ENCODE results near the gene TMEM150C. TPM values are rescaled to one million over a fixed set of nuclear protein-coding genes. Genes with fewer than 3 reads are reported as not detected.

TMEM150C gene
- polyA plus RNA-seq, 1 donor: 3.9 TPM

GRCh38 chr4:82495666-82496065, 66.1 kb downstream of the TMEM150C start:
- Histone ChIP-seq H3K27me3 (ENCODE audit: control insufficient read depth, insufficient read depth, low read length) (no peaks in the 10 kb centered on the region), H3K4me1 (ENCODE audit: control insufficient read depth, insufficient read depth, low read length) (no peaks in the 10 kb centered on the region), H3K27ac (ENCODE audit: low read length) (no peak overlapping the region), H3K4me3 (ENCODE audit: low read length) (no peak overlapping the region), H3K36me3 (ENCODE audit: control insufficient read depth, insufficient read depth, low read length) (no peaks in the 10 kb centered on the region), H3K9me3 (ENCODE audit: control insufficient read depth, low read depth, low read length) (no peaks in the 10 kb centered on the region)
- no peak for DNase-seq
- WGBS (ENCODE audit: insufficient coverage, low lambda C conversion rate): 100% methylated on average over 3 of the region's 4 CpGs

DNA sequence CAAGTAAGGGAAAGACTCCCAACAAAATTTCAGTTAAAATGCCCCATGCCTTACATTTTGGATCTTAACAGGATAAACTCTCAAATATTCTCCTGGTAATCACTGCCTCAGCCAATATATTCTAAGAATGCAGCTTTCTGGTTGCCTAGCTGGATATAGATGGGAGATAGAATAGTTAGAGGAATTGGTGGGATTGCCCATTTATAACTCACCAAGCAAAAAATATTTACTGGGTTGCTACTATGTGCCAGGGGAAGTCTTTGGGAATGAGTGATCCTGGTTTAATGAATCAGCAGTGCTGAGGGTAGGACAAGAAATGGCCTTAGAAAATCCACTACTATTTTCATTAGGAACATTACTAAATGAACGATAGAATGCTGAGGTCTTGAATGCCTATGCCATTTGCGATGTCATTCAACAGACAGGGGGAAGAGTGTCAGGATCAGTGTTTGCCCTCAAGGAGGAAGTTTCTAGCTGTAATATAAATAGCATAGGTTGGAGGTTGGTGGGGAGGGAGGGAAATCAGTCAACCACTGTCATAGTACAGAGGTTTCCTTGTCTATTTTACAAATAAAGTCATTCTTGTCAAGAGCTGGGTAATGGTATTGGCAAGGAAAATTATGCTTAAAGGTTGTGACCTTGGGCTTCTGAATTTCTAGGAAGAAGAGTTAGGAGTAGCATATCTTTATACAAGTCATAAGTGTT, 67.9 kb downstream of the TMEM150C start:
- no peak overlapping the region for H3K27ac ChIP-seq (ENCODE audit: low read length)

GRCh38 chr4:82491251-82491960, 70.4 kb downstream of the TMEM150C start:
- 80% methylated on average over 2 of the region's 10 CpGs for WGBS (ENCODE audit: insufficient coverage, low lambda C conversion rate)
- Histone ChIP-seq H3K27ac (ENCODE audit: low read length) (no peak overlapping the region), H3K4me1 (ENCODE audit: control insufficient read depth, insufficient read depth, low read length) (no peaks in the 10 kb centered on the region), H3K4me3 (ENCODE audit: low read length) (no peak overlapping the region), H3K27me3 (ENCODE audit: control insufficient read depth, insufficient read depth, low read length) (no peaks in the 10 kb centered on the region), H3K36me3 (ENCODE audit: control insufficient read depth, insufficient read depth, low read length) (no peaks in the 10 kb centered on the region), H3K9me3 (ENCODE audit: control insufficient read depth, low read depth, low read length) (no peaks in the 10 kb centered on the region)
- DNase-seq: no peak

More for the DNA sequence above, 67.9 kb downstream of the TMEM150C start:
- no peak for DNase-seq
- Histone ChIP-seq H3K4me3 (ENCODE audit: low read length) (no peak overlapping the region), H3K27me3 (ENCODE audit: control insufficient read depth, insufficient read depth, low read length) (no peaks in the 10 kb centered on the region), H3K9me3 (ENCODE audit: control insufficient read depth, low read depth, low read length) (no peaks in the 10 kb centered on the region), H3K36me3 (ENCODE audit: control insufficient read depth, insufficient read depth, low read length) (no peaks in the 10 kb centered on the region), H3K4me1 (ENCODE audit: control insufficient read depth, insufficient read depth, low read length) (no peaks in the 10 kb centered on the region)
- WGBS (ENCODE audit: insufficient coverage, low lambda C conversion rate): no CpG with 5 or more reads among the region's 2 CpGs

DNA sequence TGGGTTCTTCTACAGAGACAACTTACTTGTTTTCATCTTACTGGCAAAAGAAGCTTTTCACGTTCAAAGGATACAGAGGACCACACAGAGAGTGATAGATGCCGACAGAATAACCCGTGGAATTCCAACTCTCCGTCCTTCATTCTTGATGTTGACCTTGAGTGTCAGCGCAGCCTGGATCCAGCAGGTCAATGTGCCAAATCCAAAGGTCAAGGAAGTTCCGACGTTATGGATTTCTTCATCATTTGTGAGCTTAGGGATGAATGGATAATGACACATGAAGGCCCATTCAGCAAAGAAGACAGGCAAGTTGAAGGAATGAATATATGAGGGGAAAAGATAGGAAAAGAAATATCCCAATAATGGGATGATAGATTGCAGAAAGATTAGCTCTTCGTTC, 71.8 kb downstream of the TMEM150C start:
- Histone ChIP-seq H3K27ac (ENCODE audit: low read length) (no peak overlapping the region), H3K27me3 (ENCODE audit: control insufficient read depth, insufficient read depth, low read length) (no peaks in the 10 kb centered on the region), H3K4me3 (ENCODE audit: low read length) (no peak overlapping the region), H3K4me1 (ENCODE audit: control insufficient read depth, insufficient read depth, low read length) (no peaks in the 10 kb centered on the region), H3K9me3 (ENCODE audit: control insufficient read depth, low read depth, low read length) (no peaks in the 10 kb centered on the region), H3K36me3 (ENCODE audit: control insufficient read depth, insufficient read depth, low read length) (no peaks in the 10 kb centered on the region)
- DNase-seq: no peak
- 100% methylated on average over 1 of the region's 8 CpGs for WGBS (ENCODE audit: insufficient coverage, low lambda C conversion rate)

DNA sequence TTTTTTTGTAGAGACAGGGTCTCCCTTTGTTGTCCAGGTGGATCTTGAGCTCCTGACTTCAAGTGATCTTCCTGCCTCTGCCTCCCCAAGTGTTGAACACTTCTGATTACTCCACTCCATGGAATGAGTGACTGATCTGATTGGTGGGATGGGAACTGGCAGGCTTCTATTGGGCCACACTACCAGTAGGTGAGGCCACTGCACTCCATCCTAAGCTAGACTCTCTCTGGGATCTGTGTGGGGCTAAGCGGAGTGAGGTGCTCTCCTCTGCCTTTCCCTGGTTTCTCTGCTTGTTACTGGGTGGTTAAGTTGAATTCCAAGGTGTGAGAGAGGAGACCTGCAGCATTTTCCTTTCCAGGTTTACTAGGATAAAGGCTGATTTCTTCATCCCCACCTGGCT, 72.7 kb downstream of the TMEM150C start:
- no peaks in the 10 kb centered on the region for H3K27me3 ChIP-seq (ENCODE audit: control insufficient read depth, insufficient read depth, low read length)
- WGBS (ENCODE audit: insufficient coverage, low lambda C conversion rate): no CpG with 5 or more reads among the region's 1 CpG
- H3K4me3 ChIP-seq (ENCODE audit: low read length): no peak overlapping the region
- no peak overlapping the region for H3K27ac ChIP-seq (ENCODE audit: low read length)
- no peaks in the 10 kb centered on the region for H3K4me1 ChIP-seq (ENCODE audit: control insufficient read depth, insufficient read depth, low read length)
- no peaks in the 10 kb centered on the region for H3K9me3 ChIP-seq (ENCODE audit: control insufficient read depth, low read depth, low read length)
- no peaks in the 10 kb centered on the region for H3K36me3 ChIP-seq (ENCODE audit: control insufficient read depth, insufficient read depth, low read length)
- no peak for DNase-seq

DNA sequence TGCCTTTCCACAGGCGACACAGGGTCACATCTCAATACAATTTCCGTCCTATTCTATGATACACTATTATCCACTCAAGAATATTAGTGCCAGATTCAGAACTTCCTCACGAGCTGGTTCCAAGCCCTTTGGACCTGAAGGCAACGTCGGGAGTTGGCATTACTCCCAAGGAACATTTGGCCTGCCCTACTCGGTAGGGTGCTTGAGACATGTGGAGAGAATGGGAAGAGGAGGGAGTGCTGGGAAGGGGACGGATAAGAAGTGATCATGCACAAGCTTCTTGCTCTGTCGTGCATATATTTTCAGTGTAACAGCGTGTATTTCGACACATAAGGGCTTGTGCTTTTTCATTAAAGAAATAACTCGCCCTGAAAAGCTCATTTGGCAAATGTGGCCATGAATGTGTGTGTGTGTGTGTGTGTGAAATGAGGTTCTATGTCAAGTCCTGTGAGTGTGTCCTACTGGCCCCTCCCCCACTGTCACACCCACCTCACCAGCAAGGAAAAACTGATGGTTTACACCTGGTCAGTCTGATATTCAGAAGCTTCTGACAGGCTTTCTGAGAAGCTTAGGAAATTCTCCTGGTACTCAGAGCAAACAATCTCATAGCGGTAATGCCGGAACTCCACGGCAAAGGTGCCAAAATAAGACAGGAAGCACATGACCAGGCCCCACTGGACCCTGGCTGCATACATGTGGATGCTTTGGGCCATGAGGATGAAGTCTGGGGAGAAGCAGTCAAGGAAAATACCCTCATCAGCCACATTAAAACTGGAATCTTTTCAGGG, 76.6 kb downstream of the TMEM150C start:
- H3K27ac ChIP-seq (ENCODE audit: low read length): no peak overlapping the region
- H3K9me3 ChIP-seq (ENCODE audit: control insufficient read depth, low read depth, low read length): no peaks in the 10 kb centered on the region
- WGBS (ENCODE audit: insufficient coverage, low lambda C conversion rate): no CpG with 5 or more reads among the region's 14 CpGs
- DNase-seq: no peak
- no peaks in the 10 kb centered on the region for H3K27me3 ChIP-seq (ENCODE audit: control insufficient read depth, insufficient read depth, low read length)
- H3K4me1 ChIP-seq (ENCODE audit: control insufficient read depth, insufficient read depth, low read length): peaks cover 2% of the 10 kb centered on the region
- no peaks in the 10 kb centered on the region for H3K36me3 ChIP-seq (ENCODE audit: control insufficient read depth, insufficient read depth, low read length)
- no peak overlapping the region for H3K4me3 ChIP-seq (ENCODE audit: low read length)

DNA sequence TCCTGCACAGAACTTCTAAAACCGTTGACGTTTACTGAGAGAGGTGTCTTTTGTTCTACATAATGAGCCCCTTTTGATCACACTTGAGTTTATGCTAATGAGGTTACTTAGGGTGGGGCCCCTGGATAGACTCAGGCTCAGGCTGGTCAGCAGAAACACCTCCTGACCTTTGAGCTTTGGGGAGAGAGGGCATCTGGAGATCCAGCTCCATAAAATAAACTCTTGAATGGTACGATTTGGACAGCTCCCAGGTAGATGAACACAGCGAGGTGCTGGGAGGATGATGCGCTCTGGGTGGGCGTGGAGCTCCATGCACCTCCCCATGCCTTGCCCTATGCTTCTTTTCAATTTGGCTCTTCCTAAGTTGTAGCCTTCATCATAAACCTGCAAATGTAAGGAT, 79.4 kb downstream of the TMEM150C start:
- H3K36me3 ChIP-seq (ENCODE audit: control insufficient read depth, insufficient read depth, low read length): no peaks in the 10 kb centered on the region
- no peak overlapping the region for H3K4me3 ChIP-seq (ENCODE audit: low read length)
- no peak overlapping the region for H3K27ac ChIP-seq (ENCODE audit: low read length)
- H3K4me1 ChIP-seq (ENCODE audit: control insufficient read depth, insufficient read depth, low read length): peaks cover 8% of the 10 kb centered on the region
- H3K27me3 ChIP-seq (ENCODE audit: control insufficient read depth, insufficient read depth, low read length): no peaks in the 10 kb centered on the region
- H3K9me3 ChIP-seq (ENCODE audit: control insufficient read depth, low read depth, low read length): no peaks in the 10 kb centered on the region
- WGBS (ENCODE audit: insufficient coverage, low lambda C conversion rate): no CpG with 5 or more reads among the region's 6 CpGs
- peak in 1 of 2 donors; percentile 26 for DNase-seq

- no peak for DNase-seq
- Histone ChIP-seq H3K4me3 (ENCODE audit: low read length) (no peak overlapping the region), H3K27me3 (ENCODE audit: control insufficient read depth, insufficient read depth, low read length) (no peaks in the 10 kb centered on the region), H3K4me1 (ENCODE audit: control insufficient read depth, insufficient read depth, low read length) (peaks cover 8% of the 10 kb centered on the region), H3K36me3 (ENCODE audit: control insufficient read depth, insufficient read depth, low read length) (no peaks in the 10 kb centered on the region), H3K9me3 (ENCODE audit: control insufficient read depth, low read depth, low read length) (no peaks in the 10 kb centered on the region), H3K27ac (ENCODE audit: low read length) (no peak overlapping the region)
- WGBS (ENCODE audit: insufficient coverage, low lambda C conversion rate): 67% methylated on average over 1 of the region's 6 CpGs
These were observed 80.3 kb downstream of the TMEM150C start for GRCh38 chr4:82481506-82481840.

- 100% methylated on average over 3 of the region's 10 CpGs for WGBS (ENCODE audit: insufficient coverage, low lambda C conversion rate)
- Histone ChIP-seq H3K27me3 (ENCODE audit: control insufficient read depth, insufficient read depth, low read length) (no peaks in the 10 kb centered on the region), H3K27ac (ENCODE audit: low read length) (no peak overlapping the region), H3K9me3 (ENCODE audit: control insufficient read depth, low read depth, low read length) (no peaks in the 10 kb centered on the region), H3K4me1 (ENCODE audit: control insufficient read depth, insufficient read depth, low read length) (peaks cover 8% of the 10 kb centered on the region), H3K4me3 (ENCODE audit: low read length) (no peak overlapping the region), H3K36me3 (ENCODE audit: control insufficient read depth, insufficient read depth, low read length) (no peaks in the 10 kb centered on the region)
- no peak for DNase-seq
These were observed 80.8 kb downstream of the TMEM150C start for GRCh38 chr4:82480771-82481505.

GRCh38 chr4:82479562-82479961, 82.2 kb downstream of the TMEM150C start:
- DNase-seq: no peak
- Histone ChIP-seq H3K4me3 (ENCODE audit: low read length) (no peak overlapping the region), H3K4me1 (ENCODE audit: control insufficient read depth, insufficient read depth, low read length) (peaks cover 8% of the 10 kb centered on the region), H3K27ac (ENCODE audit: low read length) (no peak overlapping the region), H3K27me3 (ENCODE audit: control insufficient read depth, insufficient read depth, low read length) (no peaks in the 10 kb centered on the region), H3K9me3 (ENCODE audit: control insufficient read depth, low read depth, low read length) (no peaks in the 10 kb centered on the region), H3K36me3 (ENCODE audit: control insufficient read depth, insufficient read depth, low read length) (no peaks in the 10 kb centered on the region)
- no CpG with 5 or more reads among the region's 14 CpGs for WGBS (ENCODE audit: insufficient coverage, low lambda C conversion rate)

Data from large intestine (tissue), 3 donors.